Measurements from ENCODE around the gene ROR1. TPM values are rescaled to one million over a fixed set of nuclear protein-coding genes. Genes with fewer than 3 reads are reported as not detected.
"Not testable (repeated sequence)": the region's sequence is repeated elsewhere in the genome, so short reads cannot be mapped to it uniquely, and the experiment has no call there.

Gene ROR1
- total RNA-seq, 1 donor from 2014 or later, result 6.7 TPM

DNA sequence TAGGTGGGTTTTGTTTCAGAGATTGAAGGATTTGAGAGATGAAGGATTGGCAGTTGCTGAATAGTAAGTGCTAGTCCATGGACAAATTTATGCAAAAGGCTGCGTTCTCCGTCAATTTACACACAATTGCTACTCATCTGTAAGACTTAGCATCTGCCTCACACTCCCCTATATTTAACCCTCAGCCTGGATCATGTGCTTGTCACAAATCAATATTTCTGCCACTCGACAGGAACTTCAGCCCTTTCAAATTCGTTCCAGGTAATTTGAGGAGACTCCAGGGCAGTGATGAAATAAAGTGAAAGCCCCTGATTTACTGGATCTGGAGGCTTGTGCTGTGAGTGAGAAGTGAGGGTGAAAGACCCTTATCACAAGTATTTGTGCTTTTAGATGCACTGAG is 324.0 kb downstream of the ROR1 start:
- no peak for DNase-seq (ENCODE audit: low spot score)
- TF ChIP-seq, protein P1, sequence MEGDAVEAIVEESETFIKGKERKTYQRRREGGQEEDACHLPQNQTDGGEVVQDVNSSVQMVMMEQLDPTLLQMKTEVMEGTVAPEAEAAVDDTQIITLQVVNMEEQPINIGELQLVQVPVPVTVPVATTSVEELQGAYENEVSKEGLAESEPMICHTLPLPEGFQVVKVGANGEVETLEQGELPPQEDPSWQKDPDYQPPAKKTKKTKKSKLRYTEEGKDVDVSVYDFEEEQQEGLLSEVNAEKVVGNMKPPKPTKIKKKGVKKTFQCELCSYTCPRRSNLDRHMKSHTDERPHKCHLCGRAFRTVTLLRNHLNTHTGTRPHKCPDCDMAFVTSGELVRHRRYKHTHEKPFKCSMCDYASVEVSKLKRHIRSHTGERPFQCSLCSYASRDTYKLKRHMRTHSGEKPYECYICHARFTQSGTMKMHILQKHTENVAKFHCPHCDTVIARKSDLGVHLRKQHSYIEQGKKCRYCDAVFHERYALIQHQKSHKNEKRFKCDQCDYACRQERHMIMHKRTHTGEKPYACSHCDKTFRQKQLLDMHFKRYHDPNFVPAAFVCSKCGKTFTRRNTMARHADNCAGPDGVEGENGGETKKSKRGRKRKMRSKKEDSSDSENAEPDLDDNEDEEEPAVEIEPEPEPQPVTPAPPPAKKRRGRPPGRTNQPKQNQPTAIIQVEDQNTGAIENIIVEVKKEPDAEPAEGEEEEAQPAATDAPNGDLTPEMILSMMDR (IDR thresholded peaks at IDR 0.05; ENCODE audit: unreplicated experiment), result no peak
- H3K27ac Mint-ChIP-seq (ENCODE audit: unreplicated experiment), result no peak overlapping the region
- peaks cover 35% of the 10 kb centered on the region for H3K4me1 Mint-ChIP-seq (ENCODE audit: unreplicated experiment)
- H3K36me3 Mint-ChIP-seq (ENCODE audit: low read depth, unreplicated experiment), result no peaks in the 10 kb centered on the region
- H3K27me3 Mint-ChIP-seq (ENCODE audit: unreplicated experiment), result peaks cover 7% of the 10 kb centered on the region
- H3K9me3 Mint-ChIP-seq (ENCODE audit: unreplicated experiment), result no peaks in the 10 kb centered on the region
- H3K4me3 Mint-ChIP-seq (ENCODE audit: unreplicated experiment), result no peak overlapping the region

- Mint-ChIP-seq H3K27me3 (ENCODE audit: unreplicated experiment) (peaks cover 7% of the 10 kb centered on the region), H3K4me3 (ENCODE audit: unreplicated experiment) (no peak overlapping the region), H3K27ac (ENCODE audit: unreplicated experiment) (no peak overlapping the region), H3K36me3 (ENCODE audit: low read depth, unreplicated experiment) (no peaks in the 10 kb centered on the region), H3K4me1 (ENCODE audit: unreplicated experiment) (peaks cover 32% of the 10 kb centered on the region), H3K9me3 (ENCODE audit: unreplicated experiment) (no peaks in the 10 kb centered on the region)
- TF ChIP-seq, protein P1 (IDR thresholded peaks at IDR 0.05; ENCODE audit: unreplicated experiment), result no peak
- DNase-seq (ENCODE audit: low spot score), result no peak
Observed at GRCh38 chr1:64098436-64098835, 324.6 kb downstream of the ROR1 start.

- DNase-seq (ENCODE audit: low spot score), result no peak
- Mint-ChIP-seq H3K9me3 (ENCODE audit: unreplicated experiment) (no peaks in the 10 kb centered on the region), H3K4me3 (ENCODE audit: unreplicated experiment) (no peak overlapping the region), H3K4me1 (ENCODE audit: unreplicated experiment) (peaks cover 31% of the 10 kb centered on the region), H3K27me3 (ENCODE audit: unreplicated experiment) (peaks cover 7% of the 10 kb centered on the region), H3K27ac (ENCODE audit: unreplicated experiment) (peak overlapping the region; percentile 20), H3K36me3 (ENCODE audit: low read depth, unreplicated experiment) (no peaks in the 10 kb centered on the region)
- TF ChIP-seq, protein P1 (IDR thresholded peaks at IDR 0.05; ENCODE audit: unreplicated experiment), result no peak
Observed at GRCh38 chr1:64098846-64099582, 325.2 kb downstream of the ROR1 start.

GRCh38 chr1:64100791-64101190 is 327.0 kb downstream of the ROR1 start:
- H3K4me1 Mint-ChIP-seq (ENCODE audit: unreplicated experiment), result peaks cover 31% of the 10 kb centered on the region
- TF ChIP-seq, protein P1 (IDR thresholded peaks at IDR 0.05; ENCODE audit: unreplicated experiment), result no peak
- no peak overlapping the region for H3K27ac Mint-ChIP-seq (ENCODE audit: unreplicated experiment)
- H3K4me3 Mint-ChIP-seq (ENCODE audit: unreplicated experiment), result no peak overlapping the region
- no peak for DNase-seq (ENCODE audit: low spot score)
- no peaks in the 10 kb centered on the region for H3K36me3 Mint-ChIP-seq (ENCODE audit: low read depth, unreplicated experiment)
- no peaks in the 10 kb centered on the region for H3K9me3 Mint-ChIP-seq (ENCODE audit: unreplicated experiment)
- H3K27me3 Mint-ChIP-seq (ENCODE audit: unreplicated experiment), result peaks cover 7% of the 10 kb centered on the region

- not testable (repeated sequence) for H3K27ac Mint-ChIP-seq (ENCODE audit: unreplicated experiment); DNase-seq (ENCODE audit: low spot score); H3K9me3 Mint-ChIP-seq (ENCODE audit: unreplicated experiment); H3K36me3 Mint-ChIP-seq (ENCODE audit: low read depth, unreplicated experiment); H3K4me3 Mint-ChIP-seq (ENCODE audit: unreplicated experiment); H3K27me3 Mint-ChIP-seq (ENCODE audit: unreplicated experiment)
- peaks cover 21% of the 10 kb centered on the region for H3K4me1 Mint-ChIP-seq (ENCODE audit: unreplicated experiment)
Observed at GRCh38 chr1:64104585-64104984, 330.8 kb downstream of the ROR1 start.
